Measurements from ENCODE around the gene FGF4. TPM values are rescaled to one million over a fixed set of nuclear protein-coding genes. Genes with fewer than 3 reads are reported as not detected.

Gene FGF4
- total RNA-seq, 2 donors from 2014 or later, result not detected

DNA sequence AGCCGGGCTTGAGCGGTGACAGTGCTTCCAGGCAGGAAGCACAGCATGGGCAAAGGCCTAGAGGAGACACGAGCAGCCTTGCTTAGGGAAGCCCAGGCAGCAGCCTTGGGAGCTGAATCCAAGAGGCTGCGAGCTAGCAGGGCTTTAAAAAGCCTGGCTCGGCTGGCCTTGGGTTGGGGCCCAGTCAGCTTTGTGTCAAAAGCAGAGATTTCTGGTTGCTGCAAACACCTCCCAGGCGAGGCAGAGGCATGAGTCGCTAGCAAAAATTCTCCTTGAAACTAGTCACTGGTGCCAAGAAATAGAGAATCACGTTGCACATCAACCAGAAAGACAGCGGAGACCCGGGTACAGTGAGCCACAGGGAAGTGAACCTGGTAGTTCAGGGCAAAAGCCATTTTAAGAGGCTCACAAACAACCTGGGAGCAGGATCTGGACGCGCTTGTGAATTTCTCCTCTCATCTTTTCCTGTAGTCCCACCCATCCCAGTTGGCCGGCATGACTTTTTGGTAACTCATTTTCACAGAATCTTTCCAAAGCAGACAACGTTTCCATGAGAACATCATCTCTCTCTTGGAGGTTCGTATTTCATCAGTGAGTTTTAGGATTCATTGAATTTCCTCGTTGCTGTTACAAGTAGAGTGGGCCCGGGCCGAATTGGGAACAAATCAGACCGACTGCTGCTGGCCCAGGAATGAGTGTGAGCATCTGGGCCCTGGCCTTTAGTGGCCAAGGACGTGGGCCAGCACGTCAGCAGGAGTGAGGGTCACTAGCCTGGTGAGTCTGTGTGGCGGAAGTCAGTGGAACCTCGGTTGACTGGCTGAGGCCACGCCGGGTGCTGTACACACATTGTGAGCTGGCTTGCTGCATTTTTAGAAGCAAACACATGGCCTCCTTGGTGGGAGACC is 16.4 kb upstream of the FGF4 start:
- Histone ChIP-seq H3K4me1 (no peaks in the 10 kb centered on the region), H3K9me3 (no peaks in the 10 kb centered on the region), H3K27ac (no peak overlapping the region), H3K27me3 (no peaks in the 10 kb centered on the region), H3K4me3 (no peak overlapping the region), H3K36me3 (replicated peaks in 1 of 2; ENCODE audit: insufficient read depth in 1 of 2, low read depth in 2 of 2) (no peaks in the 10 kb centered on the region)
- no peak for ATAC-seq
- WGBS, 2 donors, result 60 to 72% methylated on average over 21 to 25 of the region's 25 CpGs
- intact Hi-C loops (cut with DNase I), result no loop called here
- TF ChIP-seq, protein P1, sequence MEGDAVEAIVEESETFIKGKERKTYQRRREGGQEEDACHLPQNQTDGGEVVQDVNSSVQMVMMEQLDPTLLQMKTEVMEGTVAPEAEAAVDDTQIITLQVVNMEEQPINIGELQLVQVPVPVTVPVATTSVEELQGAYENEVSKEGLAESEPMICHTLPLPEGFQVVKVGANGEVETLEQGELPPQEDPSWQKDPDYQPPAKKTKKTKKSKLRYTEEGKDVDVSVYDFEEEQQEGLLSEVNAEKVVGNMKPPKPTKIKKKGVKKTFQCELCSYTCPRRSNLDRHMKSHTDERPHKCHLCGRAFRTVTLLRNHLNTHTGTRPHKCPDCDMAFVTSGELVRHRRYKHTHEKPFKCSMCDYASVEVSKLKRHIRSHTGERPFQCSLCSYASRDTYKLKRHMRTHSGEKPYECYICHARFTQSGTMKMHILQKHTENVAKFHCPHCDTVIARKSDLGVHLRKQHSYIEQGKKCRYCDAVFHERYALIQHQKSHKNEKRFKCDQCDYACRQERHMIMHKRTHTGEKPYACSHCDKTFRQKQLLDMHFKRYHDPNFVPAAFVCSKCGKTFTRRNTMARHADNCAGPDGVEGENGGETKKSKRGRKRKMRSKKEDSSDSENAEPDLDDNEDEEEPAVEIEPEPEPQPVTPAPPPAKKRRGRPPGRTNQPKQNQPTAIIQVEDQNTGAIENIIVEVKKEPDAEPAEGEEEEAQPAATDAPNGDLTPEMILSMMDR (IDR thresholded peaks at IDR 0.05), result no peak
- TF ChIP-seq POLR2A (IDR thresholded peaks at IDR 0.05), result no peak
- DNase-seq, result no peak

DNA sequence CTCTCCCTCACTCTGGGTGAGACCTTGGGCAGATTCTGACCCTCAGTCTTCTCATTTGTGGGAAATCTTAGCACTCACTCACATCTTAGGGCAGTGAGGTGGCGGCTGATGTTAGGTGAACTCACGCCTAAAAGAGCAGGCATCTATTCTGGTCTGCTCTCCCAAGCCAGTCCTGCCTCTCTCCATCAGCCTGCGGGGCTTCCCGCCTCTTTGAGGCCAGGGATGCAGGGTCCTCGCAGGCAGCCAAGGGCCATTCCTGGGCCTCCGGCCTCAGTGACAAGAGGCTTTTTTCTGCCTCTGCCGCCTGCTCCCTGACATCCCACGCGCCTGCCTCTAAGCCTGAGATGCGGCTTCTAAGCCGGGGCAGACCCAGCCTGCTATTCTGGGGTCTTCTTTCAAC is 13.8 kb upstream of the FGF4 start:
- H3K27me3 ChIP-seq, result no peaks in the 10 kb centered on the region
- H3K4me3 ChIP-seq, result no peak overlapping the region
- intact Hi-C loops (cut with DNase I), result no loop called here
- no peak overlapping the region for H3K27ac ChIP-seq
- DNase-seq (no peak), ATAC-seq (no peak)
- 80 to 93% methylated on average over 6 to 11 of the region's 11 CpGs for WGBS, 2 donors
- TF ChIP-seq POLR2A (IDR thresholded peaks at IDR 0.05), result no peak
- TF ChIP-seq, protein P1 (IDR thresholded peaks at IDR 0.05), result no peak
- H3K36me3 ChIP-seq (replicated peaks in 1 of 2; ENCODE audit: insufficient read depth in 1 of 2, low read depth in 2 of 2), result no peaks in the 10 kb centered on the region
- H3K4me1 ChIP-seq, result no peaks in the 10 kb centered on the region
- H3K9me3 ChIP-seq, result no peaks in the 10 kb centered on the region

DNA sequence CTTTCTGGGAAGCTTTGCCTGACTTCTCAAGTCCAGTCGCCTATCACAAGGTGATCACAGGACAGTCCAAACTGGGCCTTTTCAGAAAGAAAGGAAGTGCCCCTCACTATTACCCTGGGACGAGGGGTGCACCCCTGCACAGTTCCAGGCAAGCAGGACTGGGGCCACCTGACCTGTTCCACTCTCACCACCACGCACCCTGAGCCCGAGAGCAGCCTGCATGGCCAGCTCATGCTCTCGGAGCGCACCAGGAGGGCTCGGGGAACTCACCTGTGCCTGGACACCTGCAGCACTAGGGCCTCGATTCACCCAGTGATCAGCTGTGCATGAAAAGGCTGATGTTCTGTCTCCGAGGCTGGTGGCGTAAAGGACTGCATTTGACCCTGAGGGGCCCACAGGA is 12.8 kb upstream of the FGF4 start:
- Histone ChIP-seq H3K27me3 (no peaks in the 10 kb centered on the region), H3K27ac (no peak overlapping the region), H3K4me3 (no peak overlapping the region), H3K36me3 (replicated peaks in 1 of 2; ENCODE audit: insufficient read depth in 1 of 2, low read depth in 2 of 2) (no peaks in the 10 kb centered on the region), H3K9me3 (no peaks in the 10 kb centered on the region), H3K4me1 (no peaks in the 10 kb centered on the region)
- TF ChIP-seq, protein P1 (IDR thresholded peaks at IDR 0.05), result no peak
- no peak for TF ChIP-seq POLR2A (IDR thresholded peaks at IDR 0.05)
- ATAC-seq, result no peak
- intact Hi-C loops (cut with DNase I), result no loop called here
- 74 to 100% methylated on average over 1 to 10 of the region's 10 CpGs for WGBS, 2 donors
- DNase-seq, result no peak

DNA sequence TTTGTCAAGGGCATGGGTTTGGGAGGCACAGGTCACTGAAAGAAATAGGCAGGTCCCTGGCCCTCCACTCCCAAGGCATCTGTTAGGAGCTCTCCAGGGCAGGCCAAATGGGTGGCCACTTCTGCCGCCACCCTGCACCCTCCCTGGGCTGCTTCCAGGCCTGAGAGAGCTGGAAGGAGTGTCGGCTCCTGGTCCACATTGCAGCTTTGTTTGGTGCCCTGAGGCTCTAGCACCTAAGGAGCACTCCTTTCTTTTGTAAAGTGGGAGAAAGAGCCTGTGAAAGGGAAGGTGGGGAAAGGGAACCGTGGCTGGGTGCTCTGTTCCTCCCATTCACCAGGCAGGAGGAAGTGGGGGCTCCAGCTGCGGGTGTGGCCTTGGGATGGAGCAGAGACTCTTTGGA is 12.3 kb upstream of the FGF4 start:
- H3K4me1 ChIP-seq, result no peaks in the 10 kb centered on the region
- WGBS, 2 donors, result 35 to 39% methylated on average over 4 of the region's 4 CpGs
- ATAC-seq (no peak), DNase-seq (no peak)
- no peak overlapping the region for H3K27ac ChIP-seq
- TF ChIP-seq, protein P1 (IDR thresholded peaks at IDR 0.05), result no peak
- no peak for TF ChIP-seq POLR2A (IDR thresholded peaks at IDR 0.05)
- intact Hi-C loops (cut with DNase I), result no loop called here
- H3K9me3 ChIP-seq, result no peaks in the 10 kb centered on the region
- no peaks in the 10 kb centered on the region for H3K27me3 ChIP-seq
- H3K36me3 ChIP-seq (replicated peaks in 1 of 2; ENCODE audit: insufficient read depth in 1 of 2, low read depth in 2 of 2), result no peaks in the 10 kb centered on the region
- H3K4me3 ChIP-seq, result no peak overlapping the region

DNA sequence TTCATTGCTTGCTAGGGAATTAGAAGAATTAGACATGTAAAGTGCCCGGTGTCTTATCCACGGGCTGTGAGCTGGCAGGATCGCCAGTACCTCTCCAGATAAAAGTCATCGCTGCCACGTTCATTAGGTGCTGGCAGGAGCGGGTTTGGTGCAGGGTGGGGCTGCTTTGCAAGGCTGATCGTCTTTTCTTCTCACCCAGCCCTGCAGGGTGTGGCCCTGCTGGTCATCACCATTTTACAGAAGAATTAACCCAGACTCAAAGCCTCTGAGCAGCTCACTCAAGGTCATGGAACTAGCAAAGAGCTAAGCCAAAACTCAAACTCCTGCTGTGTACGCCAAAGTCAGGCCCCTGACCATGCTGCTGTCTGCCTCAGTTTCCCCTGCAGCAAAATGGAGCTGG is 6.1 kb upstream of the FGF4 start:
- H3K9me3 ChIP-seq, result no peaks in the 10 kb centered on the region
- no peaks in the 10 kb centered on the region for H3K27me3 ChIP-seq
- no peaks in the 10 kb centered on the region for H3K4me1 ChIP-seq
- TF ChIP-seq, protein P1 (IDR thresholded peaks at IDR 0.05), result no peak
- no peak for TF ChIP-seq POLR2A (IDR thresholded peaks at IDR 0.05)
- no peak for DNase-seq
- no peak overlapping the region for H3K27ac ChIP-seq
- intact Hi-C loops (cut with DNase I), result no loop called here
- ATAC-seq, result no peak
- H3K36me3 ChIP-seq (replicated peaks in 1 of 2; ENCODE audit: insufficient read depth in 1 of 2, low read depth in 2 of 2), result no peaks in the 10 kb centered on the region
- WGBS, 2 donors, result 50 to 61% methylated on average over 5 to 8 of the region's 8 CpGs
- no peak overlapping the region for H3K4me3 ChIP-seq

Data from body of pancreas (tissue), 4 donors.